OCI-M2 (cell line): ENCODE data around the gene AKR1C1.
"Not testable (repeated sequence)": the region's sequence is repeated elsewhere in the genome, so short reads cannot be mapped to it uniquely, and the experiment has no call there.

Source experiments
- DNase-seq: peaks from one replicate; lab custom pipeline; 2025; ENCODE audit not compliant: unreplicated experiment; lab: John Stamatoyannopoulos, UW

The AKR1C1 gene

GRCh38 chr10:5014200-5014910, 51.1 kb downstream of the AKR1C1 start:
- not testable (repeated sequence) for DNase-seq

- no peak for DNase-seq
These were observed 51.7 kb downstream of the AKR1C1 start for GRCh38 chr10:5014936-5015335.

DNA sequence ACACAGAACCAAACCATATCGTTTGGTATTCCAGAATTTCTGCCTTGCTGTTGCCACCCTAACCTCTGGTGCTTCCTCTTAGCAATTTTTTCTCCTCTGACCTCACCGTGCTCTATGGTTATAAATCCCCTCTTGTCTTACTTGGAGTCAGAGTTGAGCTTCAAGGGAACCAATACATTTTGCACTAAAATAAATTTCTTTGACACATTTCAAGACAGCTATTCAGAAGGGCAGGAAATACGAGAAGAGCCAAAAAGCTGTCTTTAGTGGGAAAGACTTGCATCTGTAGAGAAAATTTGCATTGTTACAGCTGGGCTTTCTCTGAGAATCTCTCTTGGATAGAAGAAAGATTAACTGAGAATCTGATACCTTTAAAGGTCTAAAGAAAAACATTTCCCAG, 54.9 kb downstream of the AKR1C1 start:
- no peak for DNase-seq

DNA sequence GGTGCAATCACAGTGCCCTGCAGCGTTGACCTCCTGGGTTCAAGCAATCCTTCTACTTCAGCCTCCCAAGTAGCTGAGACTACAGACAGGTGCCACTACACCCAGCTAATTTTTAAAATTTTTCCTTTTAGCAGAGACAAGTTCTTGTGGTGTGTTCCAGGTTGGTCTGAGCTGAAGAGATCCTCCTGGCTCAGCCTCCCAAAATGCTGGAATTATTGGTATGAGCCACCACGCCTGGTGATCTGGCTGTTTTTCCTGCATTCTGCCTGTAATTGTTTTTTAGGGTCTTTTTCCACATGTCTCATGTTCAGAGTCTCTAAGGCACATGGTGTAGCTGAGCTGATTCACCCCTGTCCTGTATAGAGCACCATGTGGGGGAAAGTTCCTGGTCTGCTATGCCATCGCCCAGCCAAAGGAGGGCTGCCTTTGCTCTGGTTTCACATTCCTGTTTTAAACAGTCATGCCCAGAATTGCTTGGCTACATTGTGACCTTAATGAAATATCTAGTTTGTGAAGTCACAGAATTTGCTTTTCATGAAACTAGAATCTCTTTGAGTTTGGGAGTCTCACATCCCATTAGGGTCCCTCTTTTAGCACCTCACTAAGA, 55.6 kb downstream of the AKR1C1 start:
- not testable (repeated sequence) for DNase-seq

- DNase-seq = not testable (repeated sequence)
These were observed 56.8 kb downstream of the AKR1C1 start for GRCh38 chr10:5019770-5020612.

- DNase-seq = not testable (repeated sequence)
These were observed 58.5 kb downstream of the AKR1C1 start for GRCh38 chr10:5021624-5022290.

DNA sequence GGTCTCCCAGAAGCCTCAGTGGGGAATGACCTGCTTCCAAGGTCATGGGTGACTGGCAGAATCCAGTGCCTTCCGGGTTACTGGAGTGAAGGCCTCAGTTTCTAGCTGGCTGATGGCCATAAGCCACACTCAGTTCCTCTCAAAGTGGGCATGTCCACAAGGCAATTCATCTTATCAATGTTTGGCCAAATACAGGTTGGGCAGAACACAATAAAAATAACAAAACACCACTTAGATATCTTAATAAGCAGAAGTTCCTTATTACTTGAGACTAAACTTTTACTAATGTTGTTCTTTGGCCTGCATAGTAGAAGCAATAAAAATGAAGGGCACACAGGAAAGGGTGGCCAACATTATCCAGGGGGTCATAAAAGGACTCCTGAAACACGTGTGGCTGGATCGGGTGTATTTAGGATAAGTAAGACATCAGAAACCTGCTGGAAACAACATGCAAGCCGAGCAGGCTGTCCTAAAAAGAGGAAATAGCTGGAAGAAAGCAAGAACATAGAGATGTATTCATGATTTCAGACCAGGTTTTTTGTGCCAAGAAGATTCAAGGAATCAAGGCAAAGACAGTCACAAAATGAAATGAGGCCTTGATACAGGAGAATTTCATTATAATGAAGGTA, 60.1 kb downstream of the AKR1C1 start:
- no peak for DNase-seq

- not testable (repeated sequence) for DNase-seq
These were observed 62.3 kb downstream of the AKR1C1 start for GRCh38 chr10:5025461-5025881.

DNA sequence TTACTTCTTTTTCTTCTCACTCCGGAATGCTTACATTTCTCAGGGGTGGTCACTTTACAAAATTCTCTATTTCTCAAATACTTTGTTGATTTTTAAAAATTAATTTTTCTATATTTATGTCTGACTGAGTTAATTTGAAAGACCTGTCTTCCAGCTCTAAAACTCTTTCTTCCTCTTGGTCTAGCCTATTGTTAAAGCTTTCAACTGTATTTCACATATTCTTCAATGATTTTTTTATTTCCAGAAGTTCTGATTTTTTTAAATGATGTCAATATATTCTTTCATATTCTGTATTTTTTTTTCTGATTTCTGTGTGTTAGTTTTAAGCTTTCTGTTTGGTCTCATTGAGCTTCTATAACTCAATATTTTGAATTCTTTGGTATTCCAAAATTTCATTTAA, 67.8 kb downstream of the AKR1C1 start:
- no peak for DNase-seq

GRCh38 chr10:5031588-5031987, 68.4 kb downstream of the AKR1C1 start:
- not testable (repeated sequence) for DNase-seq

- not testable (repeated sequence) for DNase-seq
These were observed 69.2 kb downstream of the AKR1C1 start for GRCh38 chr10:5032444-5032843.
